Measurements from ENCODE around the gene HYOU1. TPM values are rescaled to one million over a fixed set of nuclear protein-coding genes. Genes with fewer than 3 reads are reported as not detected.

HYOU1 gene
- total RNA-seq, 1 experiment from 2014 or later, result 228 TPM

- Histone ChIP-seq H3K4me1 (ENCODE audit: insufficient read depth, low read length) (no peaks in the 10 kb centered on the region), H3K79me1 (ENCODE audit: insufficient read depth, low read depth, low read length, poor library complexity, severe bottlenecking) (no peaks in the 10 kb centered on the region), H3K9me3 (ENCODE audit: control insufficient read depth, low read depth, low read length) (no peaks in the 10 kb centered on the region), H2BK120ac (ENCODE audit: low read depth, low read length, poor library complexity, severe bottlenecking) (no peak overlapping the region), H3K18ac (ENCODE audit: insufficient read length, low read depth, low read length) (no peak overlapping the region), H2BK15ac (ENCODE audit: low read depth, low read length) (no peak overlapping the region), H3K14ac (ENCODE audit: insufficient read depth, low read length) (no peak overlapping the region), H2BK5ac (ENCODE audit: insufficient read length, low read length) (no peak overlapping the region), H3K23ac (ENCODE audit: insufficient read length, low read depth, low read length) (no peak overlapping the region), H4K5ac (ENCODE audit: insufficient read length, low read depth, low read length) (no peak overlapping the region), H2AK5ac (ENCODE audit: insufficient read length, low read length) (no peak overlapping the region), H3T11ph (ENCODE audit: low read length) (no peak overlapping the region), H3K9ac (ENCODE audit: extremely low read depth, insufficient read length, low read length) (no peak overlapping the region), H3K79me2 (ENCODE audit: insufficient read depth, low read length) (no peaks in the 10 kb centered on the region), H3K4ac (ENCODE audit: low read depth, low read length) (no peak overlapping the region), H4K8ac (replicated peaks; ENCODE audit: insufficient read length, low read depth, low read length) (no peak overlapping the region), H3K23me2 (ENCODE audit: insufficient read length, low read depth, low read length, poor library complexity, severe bottlenecking) (no peaks in the 10 kb centered on the region), H2BK20ac (ENCODE audit: low read depth, low read length, poor library complexity, severe bottlenecking) (no peak overlapping the region), H3K27me3 (ENCODE audit: insufficient read depth, low read length) (no peaks in the 10 kb centered on the region), H2AFZ (ENCODE audit: low read length) (peak overlapping the region; percentile 16), H3K56ac (ENCODE audit: insufficient read length, low read depth, low read length) (no peak overlapping the region), H3K4me2 (ENCODE audit: insufficient read depth, insufficient read length, low read length) (no peak overlapping the region), H4K20me1 (ENCODE audit: control insufficient read depth, insufficient read depth, insufficient read length) (no peaks in the 10 kb centered on the region), H3K27ac (ENCODE audit: insufficient read length, low read depth, low read length) (no peak overlapping the region), H4K91ac (ENCODE audit: insufficient read length, low read depth, low read length) (no peak overlapping the region), H2BK12ac (ENCODE audit: insufficient read length, low read depth, low read length) (no peak overlapping the region)
- no peak for DNase-seq
- no peaks in the 10 kb centered on the region for H3K36me3 Mint-ChIP-seq (ENCODE audit: insufficient read depth in 1 of 3, low read depth in 3 of 3)
- H3K27me3 Mint-ChIP-seq (ENCODE audit: low read depth), result no peaks in the 10 kb centered on the region
- TF ChIP-seq CTCF (conservative IDR thresholded peaks at IDR 0.05), result no peak
- WGBS (ENCODE audit: extremely low coverage, insufficient read length, low lambda C conversion rate), result no CpG with 5 or more reads among the region's 5 CpGs
- no peaks in the 10 kb centered on the region for H3K9me3 Mint-ChIP-seq
- H3K4me3 Mint-ChIP-seq, result no peak overlapping the region
- peak overlapping the region in 1 of 3 experiments; percentile 50; a peak in 3 of 7 replicates for H3K27ac Mint-ChIP-seq
- peaks cover 13 to 14% of the 10 kb centered on the region in 2 experiments for H3K4me1 Mint-ChIP-seq
These were observed 18.1 kb downstream of the HYOU1 start for GRCh38 chr11:119038884-119039283.

All from H9 (cell line).